Measurements from ENCODE around the gene PRAMEF5.
"Not testable (repeated sequence)": the region's sequence is repeated elsewhere in the genome, so short reads cannot be mapped to it uniquely, and the experiment has no call there.

DNA sequence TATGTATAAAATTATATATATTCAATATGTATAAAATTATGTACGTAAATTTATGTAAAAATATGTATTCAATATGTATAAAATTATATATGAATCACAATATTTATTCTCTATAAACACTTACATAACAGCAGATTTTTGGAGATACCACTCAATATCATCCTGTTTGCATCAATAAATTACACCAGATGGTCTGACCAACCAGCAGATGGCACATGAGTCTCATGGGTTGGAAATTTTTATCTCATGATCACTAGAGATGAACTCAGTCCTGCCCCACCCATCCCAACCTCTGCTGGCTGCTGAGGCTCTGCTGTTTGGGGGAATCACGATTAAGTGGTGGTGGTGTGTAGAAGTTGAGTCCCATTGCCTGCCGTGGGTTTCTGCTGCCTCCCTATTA lies 25.6 kb downstream of the PRAMEF5 start:
- not testable (repeated sequence) for TF ChIP-seq ZNF274 (IDR thresholded peaks at IDR 0.05; ENCODE audit: low read depth, low read length); YY1 (IDR thresholded peaks at IDR 0.05; ENCODE audit: insufficient read depth, insufficient read length); SUZ12 (IDR thresholded peaks at IDR 0.05; ENCODE audit: extremely low read depth, insufficient read depth, insufficient read length)
